ENCODE results near the gene WDR7.

DNA sequence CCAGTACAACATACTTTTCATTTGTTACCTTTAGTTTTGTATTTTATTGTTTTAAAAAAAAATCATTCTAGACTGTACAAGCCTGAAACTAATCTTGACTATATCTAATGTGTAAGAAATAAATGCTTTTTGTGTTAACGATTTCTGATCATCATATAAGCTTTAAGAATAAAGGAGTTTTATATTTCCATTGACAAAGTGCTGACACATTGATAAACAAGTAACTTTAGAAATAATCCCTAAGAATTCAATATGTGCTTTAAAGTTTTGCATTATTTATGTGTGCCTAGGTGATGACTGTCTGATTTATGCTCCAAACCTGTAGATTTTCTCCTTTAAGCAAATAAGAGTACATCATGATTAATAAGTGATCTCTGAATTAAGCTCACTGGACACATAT, 248.5 kb downstream of the WDR7 start:
- no peak for TF ChIP-seq POLR2A (IDR thresholded peaks at IDR 0.05)
- TF ChIP-seq, protein P1, sequence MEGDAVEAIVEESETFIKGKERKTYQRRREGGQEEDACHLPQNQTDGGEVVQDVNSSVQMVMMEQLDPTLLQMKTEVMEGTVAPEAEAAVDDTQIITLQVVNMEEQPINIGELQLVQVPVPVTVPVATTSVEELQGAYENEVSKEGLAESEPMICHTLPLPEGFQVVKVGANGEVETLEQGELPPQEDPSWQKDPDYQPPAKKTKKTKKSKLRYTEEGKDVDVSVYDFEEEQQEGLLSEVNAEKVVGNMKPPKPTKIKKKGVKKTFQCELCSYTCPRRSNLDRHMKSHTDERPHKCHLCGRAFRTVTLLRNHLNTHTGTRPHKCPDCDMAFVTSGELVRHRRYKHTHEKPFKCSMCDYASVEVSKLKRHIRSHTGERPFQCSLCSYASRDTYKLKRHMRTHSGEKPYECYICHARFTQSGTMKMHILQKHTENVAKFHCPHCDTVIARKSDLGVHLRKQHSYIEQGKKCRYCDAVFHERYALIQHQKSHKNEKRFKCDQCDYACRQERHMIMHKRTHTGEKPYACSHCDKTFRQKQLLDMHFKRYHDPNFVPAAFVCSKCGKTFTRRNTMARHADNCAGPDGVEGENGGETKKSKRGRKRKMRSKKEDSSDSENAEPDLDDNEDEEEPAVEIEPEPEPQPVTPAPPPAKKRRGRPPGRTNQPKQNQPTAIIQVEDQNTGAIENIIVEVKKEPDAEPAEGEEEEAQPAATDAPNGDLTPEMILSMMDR (IDR thresholded peaks at IDR 0.05), result no peak

Measured in esophagus squamous epithelium (tissue), 4 donors.